Skeletal muscle tissue (tissue), 4 donors: Measurements from ENCODE around the gene DNAH1. TPM values are rescaled to one million over a fixed set of nuclear protein-coding genes. Genes with fewer than 3 reads are reported as not detected.

ENCODE experiments used
- H3K27ac ChIP-seq: one replicate; pipeline ENCODE4 v1.7.0; 2013; ENCODE audit warnings: mild to moderate bottlenecking, low read depth, low read length, inconsistent platforms
- H3K27me3 ChIP-seq, 3 donors: one replicate each; pipeline ENCODE4 v1.7.0; 2013; ENCODE audit warnings: low read length in 3 of 3; ENCODE audit not compliant: control insufficient read depth in 3 of 3, insufficient read depth in 3 of 3
- H3K36me3 ChIP-seq, 3 donors: one replicate each; pipeline ENCODE4 v1.7.0; 2013; ENCODE audit warnings: low read length in 3 of 3; ENCODE audit not compliant: control insufficient read depth in 3 of 3, insufficient read depth in 3 of 3
- H3K4me1 ChIP-seq, 3 donors: one replicate each; pipeline ENCODE4 v1.7.0; 2013; ENCODE audit warnings: low read length in 3 of 3, mild to moderate bottlenecking in 3 of 3; ENCODE audit not compliant: control insufficient read depth in 3 of 3, insufficient read depth in 3 of 3
- H3K4me3 ChIP-seq, 3 donors: one replicate each; pipeline ENCODE4 v1.7.0; 2013; ENCODE audit warnings: low read length in 3 of 3
- H3K9ac ChIP-seq, 3 donors: one replicate each; pipeline ENCODE4 v1.7.0; 2013; ENCODE audit warnings: low read length in 3 of 3, mild to moderate bottlenecking in 3 of 3, moderate library complexity in 2 of 3, low read depth in 1 of 3
- H3K9me3 ChIP-seq, 3 donors: one replicate each; pipeline ENCODE4 v1.7.0; 2013; ENCODE audit warnings: low read length in 3 of 3; ENCODE audit not compliant: control insufficient read depth in 3 of 3
- total RNA-seq: library from RNA; depleted of rRNA; stranded (reverse); fragments of >200 nt; gene quantifications from one replicate; pipeline ENCODE4 v1.2.3, GENCODE V29; 2014
- donor health status: Osteomylitis.

The DNAH1 gene
- total RNA-seq, 1 donor from 2014 or later = 2.1 TPM

GRCh38 chr3:52442409-52443267, 126.5 kb downstream of the DNAH1 start:
- Histone ChIP-seq H3K4me3 (no peak overlapping the region), H3K9me3 (no peaks in the 10 kb centered on the region), H3K36me3 (peaks cover 0 to 11% (median 0%) of the 10 kb centered on the region in 3 donors), H3K27me3 (no peaks in the 10 kb centered on the region), H3K4me1 (peaks cover 7 to 29% (median 23%) of the 10 kb centered on the region in 3 donors), H3K9ac (peak overlapping the region in 1 of 3 donors; percentile 50), H3K27ac (no peak overlapping the region)

GRCh38 chr3:52443268-52443610, 127.1 kb downstream of the DNAH1 start:
- Histone ChIP-seq H3K27me3 (no peaks in the 10 kb centered on the region), H3K9ac (peak overlapping the region in 2 of 3 donors; percentile 32 to 73), H3K9me3 (no peaks in the 10 kb centered on the region), H3K36me3 (peaks cover 0 to 9% (median 0%) of the 10 kb centered on the region in 3 donors), H3K27ac (no peak overlapping the region), H3K4me3 (no peak overlapping the region), H3K4me1 (peaks cover 7 to 29% (median 23%) of the 10 kb centered on the region in 3 donors)

GRCh38 chr3:52443791-52444687, 127.9 kb downstream of the DNAH1 start:
- H3K4me1 ChIP-seq = peaks cover 7 to 33% (median 30%) of the 10 kb centered on the region in 3 donors
- no peaks in the 10 kb centered on the region for H3K27me3 ChIP-seq
- peaks cover 0 to 8% (median 0%) of the 10 kb centered on the region in 3 donors for H3K36me3 ChIP-seq
- H3K9me3 ChIP-seq = no peaks in the 10 kb centered on the region
- peak overlapping the region in 2 of 3 donors; percentile 32 to 73 for H3K9ac ChIP-seq
- H3K4me3 ChIP-seq = peak overlapping the region; percentile 14 to 65 (median 29)
- no peak overlapping the region for H3K27ac ChIP-seq

- Histone ChIP-seq H3K4me3 (peak within 1 kb of the TSS; percentile 14 to 65 (median 29)), H3K4me1 (peaks cover 11 to 41% (median 38%) of the 10 kb centered on the region in 3 donors)
Measured at GRCh38 chr3:52444860-52445793, 129.0 kb downstream of the DNAH1 start, which contains the start of gene SEMA3G. Gene SEMA3G (minus strand): TSS chr3:52445103. CDS start chr3:52445027, 76 bp downstream.

GRCh38 chr3:52446042-52446441, 129.9 kb downstream of the DNAH1 start:
- Histone ChIP-seq H3K36me3 (peaks cover 0 to 7% (median 5%) of the 10 kb centered on the region in 3 donors), H3K27me3 (no peaks in the 10 kb centered on the region), H3K27ac (peak overlapping the region; percentile 25), H3K4me3 (no peak overlapping the region), H3K4me1 (peaks cover 18 to 50% (median 47%) of the 10 kb centered on the region in 3 donors), H3K9me3 (no peaks in the 10 kb centered on the region), H3K9ac (peak overlapping the region in 2 of 3 donors; percentile 45 to 50)

More at GRCh38 chr3:52444860-52445793, 129.0 kb downstream of the DNAH1 start, which contains the start of gene SEMA3G:
- Histone ChIP-seq H3K9me3 (no peaks in the 10 kb centered on the region), H3K36me3 (peaks cover 0 to 3% (median 0%) of the 10 kb centered on the region in 3 donors), H3K27ac (peak within 1 kb of the TSS; percentile 25), H3K27me3 (no peaks in the 10 kb centered on the region), H3K9ac (peak within 1 kb of the TSS in 1 of 3 donors; percentile 73)

GRCh38 chr3:52446631-52447511, 130.8 kb downstream of the DNAH1 start:
- H3K4me1 ChIP-seq = peaks cover 20 to 58% (median 54%) of the 10 kb centered on the region in 3 donors
- H3K27ac ChIP-seq = peak overlapping the region; percentile 25
- H3K36me3 ChIP-seq = peaks cover 0 to 15% (median 13%) of the 10 kb centered on the region in 3 donors
- peak overlapping the region in 2 of 3 donors; percentile 45 to 50 for H3K9ac ChIP-seq
- no peaks in the 10 kb centered on the region for H3K9me3 ChIP-seq
- H3K27me3 ChIP-seq = no peaks in the 10 kb centered on the region
- no peak overlapping the region for H3K4me3 ChIP-seq

GRCh38 chr3:52447512-52448355, 131.6 kb downstream of the DNAH1 start:
- Histone ChIP-seq H3K4me1 (peaks cover 24 to 67% (median 60%) of the 10 kb centered on the region in 3 donors), H3K9me3 (no peaks in the 10 kb centered on the region), H3K9ac (peak overlapping the region in 1 of 3 donors; percentile 50), H3K36me3 (peaks cover 0 to 21% (median 19%) of the 10 kb centered on the region in 3 donors), H3K27me3 (no peaks in the 10 kb centered on the region), H3K4me3 (no peak overlapping the region), H3K27ac (peak overlapping the region; percentile 29)
